ENCODE results near the gene MOCS2. TPM values are rescaled to one million over a fixed set of nuclear protein-coding genes. Genes with fewer than 3 reads are reported as not detected.
"Not testable (repeated sequence)": the region's sequence is repeated elsewhere in the genome, so short reads cannot be mapped to it uniquely, and the experiment has no call there.

Gene MOCS2
- total RNA-seq (2014; rRNA removed; shearing (Covaris generic)): 13.9 and 17.4 TPM in 2 replicates

GRCh38 chr5:53109443-53110127 is at the start of gene MOCS2:
Gene MOCS2 (minus strand): TSS chr5:53109757. CDS start chr5:53107174, 2,583 bp downstream.
- Histone ChIP-seq H3K4me3 (ENCODE audit: insufficient read depth, low read depth, low read length) (peak within 1 kb of the TSS; percentile 77), H3K36me3 (replicated peaks; ENCODE audit: control insufficient read depth, insufficient read depth, low read length) (no peaks in the 10 kb centered on the region), H3K27me3 (ENCODE audit: control insufficient read depth, insufficient read depth, low read length) (no peaks in the 10 kb centered on the region)
- peak; percentile 95 for DNase-seq

- no peaks in the 10 kb centered on the region for H3K27me3 ChIP-seq (ENCODE audit: control insufficient read depth, insufficient read depth, low read length)
- no peak for DNase-seq
- no peak overlapping the region for H3K4me3 ChIP-seq (ENCODE audit: insufficient read depth, low read depth, low read length)
- no peaks in the 10 kb centered on the region for H3K36me3 ChIP-seq (replicated peaks; ENCODE audit: control insufficient read depth, insufficient read depth, low read length)
Measured at GRCh38 chr5:53151713-53152458, 42.3 kb upstream of the MOCS2 start.

GRCh38 chr5:53133020-53133419 is 23.5 kb upstream of the MOCS2 start:
- DNase-seq: no peak
- H3K4me3 ChIP-seq (ENCODE audit: insufficient read depth, low read depth, low read length): no peak overlapping the region
- H3K27me3 ChIP-seq (ENCODE audit: control insufficient read depth, insufficient read depth, low read length): no peaks in the 10 kb centered on the region
- H3K36me3 ChIP-seq (replicated peaks; ENCODE audit: control insufficient read depth, insufficient read depth, low read length): no peaks in the 10 kb centered on the region

GRCh38 chr5:53130266-53130665 is 20.7 kb upstream of the MOCS2 start:
- no peak for DNase-seq
- no peaks in the 10 kb centered on the region for H3K27me3 ChIP-seq (ENCODE audit: control insufficient read depth, insufficient read depth, low read length)
- no peak overlapping the region for H3K4me3 ChIP-seq (ENCODE audit: insufficient read depth, low read depth, low read length)
- H3K36me3 ChIP-seq (replicated peaks; ENCODE audit: control insufficient read depth, insufficient read depth, low read length): no peaks in the 10 kb centered on the region

GRCh38 chr5:53128481-53128880 is 18.9 kb upstream of the MOCS2 start:
- Histone ChIP-seq H3K4me3 (ENCODE audit: insufficient read depth, low read depth, low read length) (no peak overlapping the region), H3K36me3 (replicated peaks; ENCODE audit: control insufficient read depth, insufficient read depth, low read length) (no peaks in the 10 kb centered on the region), H3K27me3 (ENCODE audit: control insufficient read depth, insufficient read depth, low read length) (no peaks in the 10 kb centered on the region)
- DNase-seq: no peak

GRCh38 chr5:53127107-53127506 is 17.6 kb upstream of the MOCS2 start:
- H3K27me3 ChIP-seq (ENCODE audit: control insufficient read depth, insufficient read depth, low read length): no peaks in the 10 kb centered on the region
- H3K4me3 ChIP-seq (ENCODE audit: insufficient read depth, low read depth, low read length): no peak overlapping the region
- no peak for DNase-seq
- no peaks in the 10 kb centered on the region for H3K36me3 ChIP-seq (replicated peaks; ENCODE audit: control insufficient read depth, insufficient read depth, low read length)

- Histone ChIP-seq H3K36me3 (replicated peaks; ENCODE audit: control insufficient read depth, insufficient read depth, low read length) (no peaks in the 10 kb centered on the region), H3K27me3 (ENCODE audit: control insufficient read depth, insufficient read depth, low read length) (no peaks in the 10 kb centered on the region), H3K4me3 (ENCODE audit: insufficient read depth, low read depth, low read length) (no peak overlapping the region)
- DNase-seq: no peak
Measured at GRCh38 chr5:53126521-53126920, 17.0 kb upstream of the MOCS2 start.

GRCh38 chr5:53123702-53124101 is 14.1 kb upstream of the MOCS2 start:
- Histone ChIP-seq H3K27me3 (ENCODE audit: control insufficient read depth, insufficient read depth, low read length) (no peaks in the 10 kb centered on the region), H3K36me3 (replicated peaks; ENCODE audit: control insufficient read depth, insufficient read depth, low read length) (no peaks in the 10 kb centered on the region), H3K4me3 (ENCODE audit: insufficient read depth, low read depth, low read length) (no peak overlapping the region)
- DNase-seq: no peak

GRCh38 chr5:53120165-53120564 is 10.6 kb upstream of the MOCS2 start:
- no peak for DNase-seq
- Histone ChIP-seq H3K36me3 (replicated peaks; ENCODE audit: control insufficient read depth, insufficient read depth, low read length) (no peaks in the 10 kb centered on the region), H3K27me3 (ENCODE audit: control insufficient read depth, insufficient read depth, low read length) (no peaks in the 10 kb centered on the region), H3K4me3 (ENCODE audit: insufficient read depth, low read depth, low read length) (no peak overlapping the region)

- Histone ChIP-seq H3K4me3 (ENCODE audit: insufficient read depth, low read depth, low read length) (no peak overlapping the region), H3K27me3 (ENCODE audit: control insufficient read depth, insufficient read depth, low read length) (no peaks in the 10 kb centered on the region), H3K36me3 (replicated peaks; ENCODE audit: control insufficient read depth, insufficient read depth, low read length) (no peaks in the 10 kb centered on the region)
- no peak for DNase-seq
Measured at GRCh38 chr5:53118879-53119278, 9.3 kb upstream of the MOCS2 start.

GRCh38 chr5:53116597-53116996 is 7.0 kb upstream of the MOCS2 start:
- no peak overlapping the region for H3K4me3 ChIP-seq (ENCODE audit: insufficient read depth, low read depth, low read length)
- no peaks in the 10 kb centered on the region for H3K27me3 ChIP-seq (ENCODE audit: control insufficient read depth, insufficient read depth, low read length)
- H3K36me3 ChIP-seq (replicated peaks; ENCODE audit: control insufficient read depth, insufficient read depth, low read length): no peaks in the 10 kb centered on the region
- DNase-seq: no peak

GRCh38 chr5:53114988-53115387 is 5.4 kb upstream of the MOCS2 start:
- no peaks in the 10 kb centered on the region for H3K36me3 ChIP-seq (replicated peaks; ENCODE audit: control insufficient read depth, insufficient read depth, low read length)
- DNase-seq: no peak
- no peaks in the 10 kb centered on the region for H3K27me3 ChIP-seq (ENCODE audit: control insufficient read depth, insufficient read depth, low read length)
- no peak overlapping the region for H3K4me3 ChIP-seq (ENCODE audit: insufficient read depth, low read depth, low read length)

GRCh38 chr5:53113947-53114346 is 4.4 kb upstream of the MOCS2 start:
- Histone ChIP-seq H3K27me3 (ENCODE audit: control insufficient read depth, insufficient read depth, low read length) (no peaks in the 10 kb centered on the region), H3K36me3 (replicated peaks; ENCODE audit: control insufficient read depth, insufficient read depth, low read length) (no peaks in the 10 kb centered on the region), H3K4me3 (ENCODE audit: insufficient read depth, low read depth, low read length) (no peak overlapping the region)
- DNase-seq: no peak

- H3K4me3 ChIP-seq (ENCODE audit: insufficient read depth, low read depth, low read length): no peak overlapping the region
- H3K27me3 ChIP-seq (ENCODE audit: control insufficient read depth, insufficient read depth, low read length): no peaks in the 10 kb centered on the region
- no peak for DNase-seq
- H3K36me3 ChIP-seq (replicated peaks; ENCODE audit: control insufficient read depth, insufficient read depth, low read length): no peaks in the 10 kb centered on the region
Measured at GRCh38 chr5:53112909-53113308, 3.4 kb upstream of the MOCS2 start.

- not testable (repeated sequence) for H3K27me3 ChIP-seq (ENCODE audit: control insufficient read depth, insufficient read depth, low read length); DNase-seq; H3K36me3 ChIP-seq (replicated peaks; ENCODE audit: control insufficient read depth, insufficient read depth, low read length); H3K4me3 ChIP-seq (ENCODE audit: insufficient read depth, low read depth, low read length)
Measured at GRCh38 chr5:53112307-53112706, 2.8 kb upstream of the MOCS2 start.
